ENCODE data around the gene PCBD1. TPM values are rescaled to one million over a fixed set of nuclear protein-coding genes. Genes with fewer than 3 reads are reported as not detected.

The PCBD1 gene
- total RNA-seq, 1 experiment from 2014 or later: 164 TPM

- Histone ChIP-seq H4K20me1 (ENCODE audit: insufficient read depth) (no peaks in the 10 kb centered on the region), H3K4me2 (no peak overlapping the region), H3F3A (ENCODE audit: insufficient read depth, low read depth) (no peaks in the 10 kb centered on the region), H3K9me2 (ENCODE audit: insufficient read depth) (no peaks in the 10 kb centered on the region), H3K27me3 (ENCODE audit: insufficient read depth, low read depth) (peaks cover 66% of the 10 kb centered on the region), H3K27ac (no peak overlapping the region), H3K36me3 (ENCODE audit: low read depth) (no peaks in the 10 kb centered on the region), H3K9me3 (ENCODE audit: insufficient read depth, low read depth) (0 out of 2 replicates have a peak, but pooled peaks cover 3% of the 10 kb centered on the region), H3K4me3 (no peak overlapping the region), H3K79me2 (ENCODE audit: low read depth) (no peaks in the 10 kb centered on the region), H3K4me1 (replicated peaks; ENCODE audit: insufficient read depth) (no peaks in the 10 kb centered on the region), H2AFZ (no peak overlapping the region)
- intact Hi-C loops (cut with micrococcal nuclease; ENCODE audit: unreplicated experiment): no loop called here
- TF ChIP-seq, protein P1, sequence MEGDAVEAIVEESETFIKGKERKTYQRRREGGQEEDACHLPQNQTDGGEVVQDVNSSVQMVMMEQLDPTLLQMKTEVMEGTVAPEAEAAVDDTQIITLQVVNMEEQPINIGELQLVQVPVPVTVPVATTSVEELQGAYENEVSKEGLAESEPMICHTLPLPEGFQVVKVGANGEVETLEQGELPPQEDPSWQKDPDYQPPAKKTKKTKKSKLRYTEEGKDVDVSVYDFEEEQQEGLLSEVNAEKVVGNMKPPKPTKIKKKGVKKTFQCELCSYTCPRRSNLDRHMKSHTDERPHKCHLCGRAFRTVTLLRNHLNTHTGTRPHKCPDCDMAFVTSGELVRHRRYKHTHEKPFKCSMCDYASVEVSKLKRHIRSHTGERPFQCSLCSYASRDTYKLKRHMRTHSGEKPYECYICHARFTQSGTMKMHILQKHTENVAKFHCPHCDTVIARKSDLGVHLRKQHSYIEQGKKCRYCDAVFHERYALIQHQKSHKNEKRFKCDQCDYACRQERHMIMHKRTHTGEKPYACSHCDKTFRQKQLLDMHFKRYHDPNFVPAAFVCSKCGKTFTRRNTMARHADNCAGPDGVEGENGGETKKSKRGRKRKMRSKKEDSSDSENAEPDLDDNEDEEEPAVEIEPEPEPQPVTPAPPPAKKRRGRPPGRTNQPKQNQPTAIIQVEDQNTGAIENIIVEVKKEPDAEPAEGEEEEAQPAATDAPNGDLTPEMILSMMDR (conservative IDR thresholded peaks at IDR 0.05): no peak
- no peak for TF ChIP-seq EZH2 (IDR thresholded peaks at IDR 0.05; ENCODE audit: low read depth)
- DNase-seq: no peak
- CTCF ChIA-PET: no interaction called here
- POLR2A ChIA-PET (ENCODE audit: unreplicated experiment): no interaction called here
- BruUV-seq (replicated peaks): no TSS peak
Observed at GRCh38 chr10:70912556-70912955, 24.2 kb upstream of the PCBD1 start.

- Histone ChIP-seq H3K27ac (no peak overlapping the region), H3F3A (ENCODE audit: insufficient read depth, low read depth) (no peaks in the 10 kb centered on the region), H3K9me2 (ENCODE audit: insufficient read depth) (no peaks in the 10 kb centered on the region), H3K79me2 (ENCODE audit: low read depth) (no peaks in the 10 kb centered on the region), H3K4me3 (no peak overlapping the region), H2AFZ (no peak overlapping the region), H3K4me2 (no peak overlapping the region), H3K27me3 (ENCODE audit: insufficient read depth, low read depth) (peaks cover 66% of the 10 kb centered on the region), H3K4me1 (replicated peaks; ENCODE audit: insufficient read depth) (no peaks in the 10 kb centered on the region), H3K9me3 (ENCODE audit: insufficient read depth, low read depth) (0 out of 2 replicates have a peak, but pooled peaks cover 3% of the 10 kb centered on the region), H4K20me1 (ENCODE audit: insufficient read depth) (no peaks in the 10 kb centered on the region), H3K36me3 (ENCODE audit: low read depth) (no peaks in the 10 kb centered on the region)
- TF ChIP-seq EZH2 (IDR thresholded peaks at IDR 0.05; ENCODE audit: low read depth): no peak
- TF ChIP-seq, protein P1 (conservative IDR thresholded peaks at IDR 0.05): no peak
- POLR2A ChIA-PET (ENCODE audit: unreplicated experiment): no interaction called here
- CTCF ChIA-PET: no interaction called here
- no peak for DNase-seq
- no TSS peak for BruUV-seq (replicated peaks)
- intact Hi-C loops (cut with micrococcal nuclease; ENCODE audit: unreplicated experiment): no loop called here
Observed at GRCh38 chr10:70911386-70911785, 23.0 kb upstream of the PCBD1 start.

DNA sequence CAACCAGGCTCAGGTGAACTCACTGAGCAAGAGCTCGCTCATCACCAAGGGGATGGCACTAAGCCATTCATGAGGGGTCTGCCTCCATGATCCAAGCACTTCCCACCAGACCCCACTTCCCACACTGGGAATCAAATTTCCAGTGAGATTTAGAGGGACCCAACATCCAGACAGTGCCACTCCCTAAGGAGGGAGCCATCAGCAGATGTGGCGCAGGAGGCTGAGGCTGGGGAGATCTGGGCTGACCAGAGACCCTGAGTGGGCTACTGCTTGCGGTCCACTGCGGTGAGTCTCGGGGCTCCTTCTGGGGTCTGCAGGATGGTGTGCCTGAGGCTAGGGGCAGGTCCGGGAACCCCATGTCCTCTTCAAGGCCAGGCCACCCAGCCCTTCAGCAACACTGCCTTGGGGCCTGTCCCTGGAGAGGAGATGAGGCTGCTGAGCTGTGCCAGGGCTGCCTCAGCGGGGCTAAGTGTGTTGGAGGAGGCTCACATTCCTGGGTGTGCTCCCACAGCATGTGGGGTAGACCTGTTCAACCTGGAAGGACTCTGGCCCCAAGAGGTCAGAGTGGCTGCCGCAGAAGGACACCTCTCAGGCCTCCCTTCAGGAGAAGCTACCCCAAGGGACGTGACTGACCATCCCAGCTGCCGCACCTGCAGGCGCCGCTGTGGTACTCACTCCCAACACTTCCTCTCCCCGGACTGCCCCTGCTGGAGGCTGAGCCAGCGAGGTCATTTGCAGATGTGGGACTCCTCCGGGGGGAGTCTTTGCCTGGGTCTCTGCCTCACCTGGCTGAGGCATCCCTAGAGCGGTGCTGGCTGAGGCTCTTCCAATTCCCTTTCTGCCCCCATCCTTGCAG is 22.3 kb upstream of the PCBD1 start:
- H3K4me1 ChIP-seq (replicated peaks; ENCODE audit: insufficient read depth): no peaks in the 10 kb centered on the region
- TF ChIP-seq EZH2 (IDR thresholded peaks at IDR 0.05; ENCODE audit: low read depth): no peak
- TF ChIP-seq, protein P1 (conservative IDR thresholded peaks at IDR 0.05): no peak
- H2AFZ ChIP-seq: no peak overlapping the region
- CTCF ChIA-PET: no interaction called here
- H3K27ac ChIP-seq: no peak overlapping the region
- intact Hi-C loops (cut with micrococcal nuclease; ENCODE audit: unreplicated experiment): no loop called here
- peaks cover 62% of the 10 kb centered on the region for H3K27me3 ChIP-seq (ENCODE audit: insufficient read depth, low read depth)
- no peak overlapping the region for H3K4me3 ChIP-seq
- H3F3A ChIP-seq (ENCODE audit: insufficient read depth, low read depth): no peaks in the 10 kb centered on the region
- no peaks in the 10 kb centered on the region for H3K79me2 ChIP-seq (ENCODE audit: low read depth)
- H3K9me3 ChIP-seq (ENCODE audit: insufficient read depth, low read depth): 0 out of 2 replicates have a peak, but pooled peaks cover 3% of the 10 kb centered on the region
- no peaks in the 10 kb centered on the region for H4K20me1 ChIP-seq (ENCODE audit: insufficient read depth)
- POLR2A ChIA-PET (ENCODE audit: unreplicated experiment): no interaction called here
- no TSS peak for BruUV-seq (replicated peaks)
- H3K4me2 ChIP-seq: no peak overlapping the region
- H3K36me3 ChIP-seq (ENCODE audit: low read depth): no peaks in the 10 kb centered on the region
- H3K9me2 ChIP-seq (ENCODE audit: insufficient read depth): no peaks in the 10 kb centered on the region
- DNase-seq: no peak
